Endodermal cell (in vitro differentiated cells): ENCODE data around the gene AAR2. TPM values are rescaled to one million over a fixed set of nuclear protein-coding genes. Genes with fewer than 3 reads are reported as not detected.

Source experiments
- DNase-seq: peaks from one replicate; pipeline ENCODE4 v3.0.0-alpha.2; 2017
- H3K27ac ChIP-seq: 2 replicates; pipeline ENCODE4 v1.5.1; 2013; ENCODE audit warnings: mild to moderate bottlenecking, low read depth, low read length, moderate library complexity
- H3K27me3 ChIP-seq: 2 replicates; pipeline ENCODE4 v1.6.1; 2013; ENCODE audit warnings: mild to moderate bottlenecking, low read length, moderate library complexity; ENCODE audit not compliant: insufficient read depth, control insufficient read depth, poor library complexity, severe bottlenecking
- H3K36me3 ChIP-seq: 2 replicates; pipeline ENCODE4 v1.7.0; 2013; ENCODE audit warnings: mild to moderate bottlenecking, low read length, moderate library complexity; ENCODE audit not compliant: control insufficient read depth, insufficient read depth
- H3K4me1 ChIP-seq: one replicate; pipeline ENCODE4 v1.7.0; 2013; ENCODE audit warnings: low read length; ENCODE audit not compliant: control insufficient read depth, insufficient read depth
- H3K4me3 ChIP-seq: 2 replicates; pipeline ENCODE4 v1.5.1; 2013; ENCODE audit warnings: mild to moderate bottlenecking, low read length, moderate library complexity
- H3K9ac ChIP-seq: 2 replicates; pipeline ENCODE4 v1.6.1; 2013; ENCODE audit warnings: mild to moderate bottlenecking, low read length, moderate library complexity; ENCODE audit not compliant: poor library complexity, severe bottlenecking; ENCODE audit errors: extremely low read depth
- H3K9me3 ChIP-seq: 2 replicates; pipeline ENCODE4 v1.6.1; 2013; ENCODE audit warnings: mild to moderate bottlenecking, low read length, moderate library complexity; ENCODE audit not compliant: control insufficient read depth
- H3K27ac Mint-ChIP-seq: 2 replicates; pipeline ENCODE4 v1.8.0; 2020; ENCODE audit warnings: mixed read lengths
- H3K27me3 Mint-ChIP-seq: 2 replicates; pipeline ENCODE4 v1.8.0; 2021; ENCODE audit warnings: mild to moderate bottlenecking, mixed read lengths; ENCODE audit not compliant: insufficient read depth
- H3K36me3 Mint-ChIP-seq: 2 replicates; pipeline ENCODE4 v1.8.0; 2020; ENCODE audit warnings: low read depth, mixed read lengths
- H3K4me1 Mint-ChIP-seq: 2 replicates; pipeline ENCODE4 v1.8.0; 2020; ENCODE audit warnings: mixed read lengths
- H3K4me3 Mint-ChIP-seq: 2 replicates; pipeline ENCODE4 v1.8.0; 2020; ENCODE audit warnings: mild to moderate bottlenecking, moderate library complexity, mixed read lengths
- H3K9me3 Mint-ChIP-seq: 2 replicates; pipeline ENCODE4 v1.8.0; 2020; ENCODE audit warnings: mild to moderate bottlenecking, mixed read lengths
- WGBS, 2 experiments: methylation state at CpG; one replicate each; pipeline versions ENCODE4 v1.1.5 to v1.1.7; 2013; ENCODE audit warnings: missing lambda C conversion rate in 2 of 2, mixed read lengths in 1 of 2; ENCODE audit not compliant: insufficient coverage in 1 of 2, insufficient read length in 1 of 2; 5-methylcytosine and 5-hydroxymethylcytosine counted together
- total RNA-seq, 2 donors: library from RNA; stranded (reverse); fragmentation: NEBNext Ultra II Directional in 1 of 2; extraction: Animal tissue kit (Norgen Biotek cat#: 25700) in 1 of 2; gene quantifications; 2 replicates in 1 of 2; 3 replicates in 1 of 2; pipeline ENCODE4 v1.2.1, GENCODE V29; 2021
- TF ChIP-seq, protein P1 (sequence below): fragments of 200-600 bp; sonication (generic); conservative IDR thresholded peaks from 2 replicates; pipeline ENCODE4 v1.5.0; 2021; ENCODE audit warnings: antibody characterized with exemption, mild to moderate bottlenecking

AAR2 gene
- total RNA-seq, 2 donors from 2014 or later, result 23.5 to 24.3 TPM

DNA sequence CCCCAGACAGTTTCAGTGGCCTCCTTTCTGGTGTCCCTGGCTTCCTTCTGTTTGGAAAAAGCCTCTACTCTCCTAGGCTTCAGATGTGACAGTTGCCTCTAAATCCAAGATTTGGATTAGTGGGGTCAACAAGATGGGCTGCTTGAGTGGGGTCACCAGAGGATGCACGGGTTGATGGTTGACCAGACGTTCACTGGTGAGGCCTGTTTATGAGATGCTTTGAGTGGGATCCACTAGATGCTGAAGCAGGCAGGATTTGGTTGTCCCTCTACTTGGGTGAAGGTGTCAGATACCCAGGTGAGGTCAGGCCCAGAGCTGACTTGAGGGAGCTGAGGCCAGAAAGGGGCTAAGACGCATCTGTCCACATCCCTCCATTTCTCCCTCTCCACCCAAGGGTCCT lies 61.8 kb downstream of the AAR2 start:
- Mint-ChIP-seq H3K36me3 (no peaks in the 10 kb centered on the region), H3K9me3 (no peaks in the 10 kb centered on the region), H3K27me3 (peaks cover 22% of the 10 kb centered on the region), H3K4me3 (no peak overlapping the region), H3K27ac (no peak overlapping the region), H3K4me1 (no peaks in the 10 kb centered on the region)
- WGBS, 2 experiments, result 83 to 100% methylated on average over 1 to 3 of the region's 3 CpGs
- Histone ChIP-seq H3K27me3 (peaks cover 14% of the 10 kb centered on the region), H3K4me1 (no peaks in the 10 kb centered on the region), H3K9ac (no peak overlapping the region), H3K27ac (no peak overlapping the region), H3K9me3 (no peaks in the 10 kb centered on the region), H3K4me3 (no peak overlapping the region), H3K36me3 (no peaks in the 10 kb centered on the region)
- DNase-seq, result no peak
- TF ChIP-seq, protein P1, sequence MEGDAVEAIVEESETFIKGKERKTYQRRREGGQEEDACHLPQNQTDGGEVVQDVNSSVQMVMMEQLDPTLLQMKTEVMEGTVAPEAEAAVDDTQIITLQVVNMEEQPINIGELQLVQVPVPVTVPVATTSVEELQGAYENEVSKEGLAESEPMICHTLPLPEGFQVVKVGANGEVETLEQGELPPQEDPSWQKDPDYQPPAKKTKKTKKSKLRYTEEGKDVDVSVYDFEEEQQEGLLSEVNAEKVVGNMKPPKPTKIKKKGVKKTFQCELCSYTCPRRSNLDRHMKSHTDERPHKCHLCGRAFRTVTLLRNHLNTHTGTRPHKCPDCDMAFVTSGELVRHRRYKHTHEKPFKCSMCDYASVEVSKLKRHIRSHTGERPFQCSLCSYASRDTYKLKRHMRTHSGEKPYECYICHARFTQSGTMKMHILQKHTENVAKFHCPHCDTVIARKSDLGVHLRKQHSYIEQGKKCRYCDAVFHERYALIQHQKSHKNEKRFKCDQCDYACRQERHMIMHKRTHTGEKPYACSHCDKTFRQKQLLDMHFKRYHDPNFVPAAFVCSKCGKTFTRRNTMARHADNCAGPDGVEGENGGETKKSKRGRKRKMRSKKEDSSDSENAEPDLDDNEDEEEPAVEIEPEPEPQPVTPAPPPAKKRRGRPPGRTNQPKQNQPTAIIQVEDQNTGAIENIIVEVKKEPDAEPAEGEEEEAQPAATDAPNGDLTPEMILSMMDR, result no peak

- peaks cover 30% of the 10 kb centered on the region for H3K27me3 Mint-ChIP-seq
- H3K9ac ChIP-seq, result no peak overlapping the region
- no peaks in the 10 kb centered on the region for H3K36me3 Mint-ChIP-seq
- H3K27ac Mint-ChIP-seq, result no peak overlapping the region
- DNase-seq, result no peak
- H3K9me3 Mint-ChIP-seq, result no peaks in the 10 kb centered on the region
- H3K27me3 ChIP-seq, result peaks cover 22% of the 10 kb centered on the region
- TF ChIP-seq, protein P1, result no peak
- no peaks in the 10 kb centered on the region for H3K4me1 ChIP-seq
- WGBS, 2 experiments, result 90 to 95% methylated on average over 7 to 11 of the region's 11 CpGs
- H3K9me3 ChIP-seq, result no peaks in the 10 kb centered on the region
- H3K4me1 Mint-ChIP-seq, result no peaks in the 10 kb centered on the region
- no peak overlapping the region for H3K27ac ChIP-seq
- H3K36me3 ChIP-seq, result no peaks in the 10 kb centered on the region
- no peak overlapping the region for H3K4me3 Mint-ChIP-seq
- no peak overlapping the region for H3K4me3 ChIP-seq
Measured at GRCh38 chr20:36298795-36299339, 62.6 kb downstream of the AAR2 start.

- no peak overlapping the region for H3K27ac ChIP-seq
- no peak overlapping the region for H3K9ac ChIP-seq
- Mint-ChIP-seq H3K9me3 (no peaks in the 10 kb centered on the region), H3K36me3 (no peaks in the 10 kb centered on the region), H3K4me1 (no peaks in the 10 kb centered on the region), H3K27ac (no peak overlapping the region), H3K4me3 (no peak overlapping the region), H3K27me3 (peaks cover 34% of the 10 kb centered on the region)
- no peaks in the 10 kb centered on the region for H3K4me1 ChIP-seq
- H3K9me3 ChIP-seq, result no peaks in the 10 kb centered on the region
- TF ChIP-seq, protein P1, result no peak
- no peaks in the 10 kb centered on the region for H3K36me3 ChIP-seq
- no peak overlapping the region for H3K4me3 ChIP-seq
- H3K27me3 ChIP-seq, result peaks cover 28% of the 10 kb centered on the region
- DNase-seq, result no peak
- 77 to 92% methylated on average over 2 to 4 of the region's 4 CpGs for WGBS, 2 experiments
Measured at GRCh38 chr20:36299459-36299858, 63.2 kb downstream of the AAR2 start.
